HCT116 (cell line): ENCODE data around the gene LTB. TPM values are rescaled to one million over a fixed set of nuclear protein-coding genes. Genes with fewer than 3 reads are reported as not detected.
A peak's percentile ranks its signal among the peaks of the same experiment; 100 is the strongest.

Experiments used
- ATAC-seq: fragments of 200-7000 bp; cut with Tn5 transposase; 2 replicates; pipeline ENCODE4 v1.9.1; 2020; ENCODE audit warnings: mild to moderate bottlenecking, moderate library complexity
- BruUV-seq: library from RNA; stranded (reverse); fragments of 400-500 nt; replicated peaks from 2 replicates; lab custom pipeline; 2021; lab: Mats Ljungman, UMichigan
- CTCF ChIA-PET: fragments of 300-600 bp; sonication (Branson Sonifier 250); formaldehyde crosslinking; loops from one replicate; lab custom pipeline; 2021; ENCODE audit warnings: antibody characterized with exemption; lab: Charles Lee
- POLR2A ChIA-PET: fragments of 300-600, 350-600 bp; sonication (Branson Sonifier 250); formaldehyde crosslinking; loops from one replicate; lab custom pipeline; 2021; ENCODE audit warnings: antibody characterized with exemption; lab: Charles Lee
- RAD21 ChIA-PET, 2 experiments: fragments of 300-600 bp; sonication (Branson Sonifier 250); formaldehyde crosslinking; loops; one replicate each; lab custom pipeline; 2023; ENCODE audit warnings: low total read pairs in 2 of 2; ENCODE audit not compliant: uncharacterized antibody in 2 of 2, unreplicated experiment in 2 of 2, low non-redundant PET in 1 of 2; lab: Charles Lee
- DNase-seq: peaks from one replicate; pipeline ENCODE4 v3.0.0-alpha.2; 2010; ENCODE audit warnings: low read depth, low spot score
- H2AFZ ChIP-seq: fragments of 200-600 bp; shearing (Covaris generic), sonication (generic); 2 replicates; pipeline ENCODE4 v1.6.1; 2017; ENCODE audit warnings: low read depth, mixed run types, mixed read lengths, antibody characterized with exemption, low read length; ENCODE audit not compliant: poor library complexity, severe bottlenecking
- H3K27ac ChIP-seq: 2 replicates; pipeline ENCODE4 v1.5.1; 2012; ENCODE audit warnings: low read depth, low read length
- H3K27me3 ChIP-seq: fragments of 200-600 bp; sonication (generic); 2 replicates; pipeline ENCODE4 v1.6.1; 2016; ENCODE audit warnings: mixed run types, low read length, mixed read lengths; ENCODE audit not compliant: insufficient read depth
- H3K36me3 ChIP-seq, 2 experiments: fragments of 200-500 bp in 1 of 2; fragments of 200-600 bp in 1 of 2; sonication (Bioruptor generic) in 1 of 2; sonication (generic) in 1 of 2; 2 replicates each; pipeline versions ENCODE4 v1.5.1 to v1.6.1; 2014 to 2016; ENCODE audit warnings: low read length in 2 of 2, inconsistent platforms in 1 of 2, mixed read lengths in 1 of 2, mixed run types in 1 of 2; ENCODE audit not compliant: insufficient read depth in 2 of 2, control insufficient read depth in 1 of 2
- H3K4me1 ChIP-seq, 2 experiments: fragments of 200-600 bp in 1 of 2; sonication (generic) in 1 of 2; 2 replicates each; pipeline versions ENCODE4 v1.5.1 to v1.6.1; 2012 to 2017; ENCODE audit warnings: low read length in 2 of 2, inconsistent platforms in 1 of 2, mild to moderate bottlenecking in 1 of 2, mixed read lengths in 1 of 2, mixed run types in 1 of 2, moderate library complexity in 1 of 2; ENCODE audit not compliant: insufficient read depth in 2 of 2, control insufficient read depth in 1 of 2
- H3K4me2 ChIP-seq: fragments of 200-600 bp; sonication (generic); 2 replicates; pipeline ENCODE4 v1.6.1; 2017; ENCODE audit warnings: mixed run types, low read length, mixed read lengths
- H3K4me3 ChIP-seq, 2 experiments: fragments of 200-600 bp in 1 of 2; sonication (generic) in 1 of 2; replicated peaks in 1 of 2; 2 replicates each; pipeline ENCODE4 v1.5.1; 2011 to 2016; ENCODE audit warnings: low read length in 2 of 2, control low read depth in 1 of 2, low read depth in 1 of 2, mild to moderate bottlenecking in 1 of 2, mixed read lengths in 1 of 2, mixed run types in 1 of 2
- H3K79me2 ChIP-seq: fragments of 200-600 bp; sonication (generic); 2 replicates; pipeline ENCODE4 v1.6.1; 2017; ENCODE audit warnings: mild to moderate bottlenecking, mixed run types, low read length, moderate library complexity, mixed read lengths; ENCODE audit not compliant: insufficient read depth
- H3K9ac ChIP-seq: fragments of 200-600 bp; sonication (generic); 2 replicates; pipeline ENCODE4 v1.6.1; 2016; ENCODE audit warnings: low read length, mixed read lengths
- H3K9me2 ChIP-seq: fragments of 200-600 bp; sonication (generic), shearing (Covaris generic); 2 replicates; pipeline ENCODE4 v1.6.1; 2017; ENCODE audit warnings: mixed run types, mild to moderate bottlenecking, moderate library complexity; ENCODE audit not compliant: insufficient read depth
- H3K9me3 ChIP-seq, 2 experiments: fragments of 200-500 bp in 1 of 2; fragments of 200-600 bp in 1 of 2; sonication (Bioruptor generic) in 1 of 2; sonication (generic) in 1 of 2; 2 replicates each; pipeline ENCODE4 v1.6.1; 2014 to 2017; ENCODE audit warnings: low read length in 2 of 2, mixed read lengths in 2 of 2, inconsistent platforms in 1 of 2, low read depth in 1 of 2, mild to moderate bottlenecking in 1 of 2, mixed run types in 1 of 2, moderate library complexity in 1 of 2; ENCODE audit not compliant: control insufficient read depth in 1 of 2, insufficient read depth in 1 of 2
- H4K20me1 ChIP-seq: fragments of 200-600 bp; sonication (generic), shearing (Covaris generic); 2 replicates; pipeline ENCODE4 v1.6.1; 2017; ENCODE audit warnings: mixed run types, mild to moderate bottlenecking, moderate library complexity; ENCODE audit not compliant: insufficient read depth
- CBX3 ChIP-seq: IDR thresholded peaks from 2 replicates; pipeline ENCODE4 v1.6.1; 2012; ENCODE audit warnings: low read depth
- EGR1 ChIP-seq: IDR thresholded peaks from 2 replicates; pipeline ENCODE4 v1.6.1; 2012; ENCODE audit warnings: low read depth
- EZH2 ChIP-seq: fragments of 200-600 bp; sonication (generic); IDR thresholded peaks from 2 replicates; pipeline ENCODE4 v1.6.1; 2017; ENCODE audit warnings: antibody characterized with exemption, mixed run types
- FOSL1 ChIP-seq: IDR thresholded peaks from 2 replicates; pipeline ENCODE4 v1.6.1; 2012; ENCODE audit warnings: low read depth
- JUND ChIP-seq: IDR thresholded peaks from 2 replicates; pipeline ENCODE4 v1.6.1; 2012
- POLR2A ChIP-seq: IDR thresholded peaks from 2 replicates; pipeline ENCODE4 v1.7.0; 2011; ENCODE audit warnings: borderline replicate concordance; ENCODE audit not compliant: insufficient read depth, insufficient read length; ENCODE audit errors: extremely low read depth
- POLR2AphosphoS5 ChIP-seq: IDR thresholded peaks from 2 replicates; pipeline ENCODE4 v1.6.1; 2011; ENCODE audit warnings: mild to moderate bottlenecking, low read depth, low read length, moderate library complexity
- RAD21 ChIP-seq: IDR thresholded peaks from 2 replicates; pipeline ENCODE4 v1.6.1; 2012; ENCODE audit warnings: low read depth, mild to moderate bottlenecking
- SP1 ChIP-seq: IDR thresholded peaks from 2 replicates; pipeline ENCODE4 v1.6.1; 2012; ENCODE audit warnings: low read depth
- SRF ChIP-seq: IDR thresholded peaks from 2 replicates; pipeline ENCODE4 v1.6.1; 2012; ENCODE audit warnings: low read depth
- TCF7L2 ChIP-seq: IDR thresholded peaks from 2 replicates; pipeline ENCODE4 v1.7.0; 2011; ENCODE audit warnings: borderline replicate concordance, inconsistent platforms; ENCODE audit not compliant: insufficient read depth, insufficient read length; ENCODE audit errors: extremely low read depth
- YY1 ChIP-seq: IDR thresholded peaks from 2 replicates; pipeline ENCODE4 v1.6.1; 2011; ENCODE audit warnings: low read length, low read depth, moderate library complexity, mild to moderate bottlenecking; ENCODE audit not compliant: insufficient replicate concordance; ENCODE audit errors: extremely low read depth
- ZFX ChIP-seq: fragments of 450-650 bp; IDR thresholded peaks from 2 replicates; pipeline ENCODE4 v1.6.1; 2017
- ZNF274 ChIP-seq: fragments of 200-500 bp; sonication (Bioruptor generic); IDR thresholded peaks from 2 replicates; pipeline ENCODE4 v1.6.1; 2014; ENCODE audit warnings: mild to moderate bottlenecking, low read depth, low read length, inconsistent platforms
- intact Hi-C: fragments of 100-400 bp; cut with micrococcal nuclease; formaldehyde crosslinking; loops from 2 replicates; pipeline ENCODE4 v1.10.0; 2022
- total RNA-seq: library from RNA; stranded (reverse); gene quantifications from one replicate; pipeline ENCODE4 v1.2.1, GENCODE V29; 2021; ENCODE audit not compliant: unreplicated experiment
- TF ChIP-seq, protein P1 (sequence below): IDR thresholded peaks from 2 replicates; pipeline ENCODE4 v1.6.1; 2012
- TF ChIP-seq, protein P2 (sequence below): IDR thresholded peaks from 2 replicates; pipeline ENCODE4 v1.6.1; 2011; ENCODE audit warnings: mild to moderate bottlenecking, low read length, moderate library complexity; ENCODE audit not compliant: insufficient replicate concordance; ENCODE audit errors: extremely low read depth
- TF ChIP-seq, protein P3 (sequence below), 3 experiments: fragments of 200-600 bp in 1 of 3; sonication (generic) in 1 of 3; IDR thresholded peaks in 2 of 3; conservative IDR thresholded peaks in 1 of 3; 2 replicates each; pipeline ENCODE4 v1.5.1; 2012 to 2017; ENCODE audit warnings: low read depth in 2 of 3, low read length in 2 of 3, antibody characterized with exemption in 1 of 3, borderline replicate concordance in 1 of 3, control low read depth in 1 of 3, mild to moderate bottlenecking in 1 of 3, mixed read lengths in 1 of 3, mixed run types in 1 of 3, moderate library complexity in 1 of 3; ENCODE audit not compliant: insufficient read depth in 1 of 3

Gene LTB
- total RNA-seq, 1 experiment from 2014 or later = 0.64 TPM

DNA sequence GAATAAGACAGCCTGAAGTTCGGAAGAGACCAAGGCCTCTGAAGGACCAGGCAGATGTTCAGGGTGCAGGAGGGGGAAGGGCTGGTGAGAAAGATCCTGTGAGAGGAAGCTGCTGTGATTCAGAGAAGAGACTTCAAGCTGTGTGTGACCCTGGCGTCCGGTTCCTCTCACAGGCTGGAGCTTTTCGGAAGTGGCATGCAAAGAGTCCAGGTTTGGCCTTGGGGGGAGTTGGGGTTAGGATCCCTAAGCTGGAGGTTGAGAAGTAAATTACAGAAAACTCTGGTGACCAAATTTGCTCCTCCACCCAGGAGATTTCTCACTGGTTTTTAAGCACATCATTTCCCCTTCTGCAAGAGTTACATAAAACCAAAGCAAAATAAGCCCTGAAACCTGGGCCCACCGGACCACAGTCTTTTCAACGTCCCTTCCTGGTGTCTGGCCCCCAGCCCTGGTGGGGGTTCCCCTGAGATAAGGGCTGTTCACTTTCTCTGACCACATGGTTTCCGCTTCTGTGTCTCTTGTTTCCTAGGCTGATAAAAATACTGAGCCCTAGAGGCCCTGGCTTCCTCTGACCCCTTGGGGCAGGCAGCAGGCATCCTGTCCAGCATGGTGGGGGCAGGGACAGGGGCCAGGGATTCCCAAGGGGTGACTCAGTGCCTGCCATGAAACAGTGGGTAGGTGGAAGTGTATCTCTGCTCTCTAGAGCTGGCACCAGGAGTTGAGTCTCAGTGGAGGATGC, 22.1 kb downstream of the LTB start:
- no peaks in the 10 kb centered on the region for H4K20me1 ChIP-seq
- H2AFZ ChIP-seq = no peak overlapping the region
- H3K79me2 ChIP-seq = peaks cover 6% of the 10 kb centered on the region; the same call in 1 of the 2 replicates
- no peaks in the 10 kb centered on the region for H3K9me3 ChIP-seq
- ChIA-PET RAD21 (no interaction called here), POLR2A (no interaction called here), CTCF (no interaction called here)
- H3K9ac ChIP-seq = peak overlapping the region; percentile 31
- H3K4me1 ChIP-seq = peaks cover 5 to 24% of the 10 kb centered on the region in 2 experiments; a peak in 3 of 4 replicates
- BruUV-seq = no TSS peak
- H3K36me3 ChIP-seq = peaks cover 16 to 20% of the 10 kb centered on the region in 2 experiments
- no peaks in the 10 kb centered on the region for H3K27me3 ChIP-seq
- H3K4me3 ChIP-seq = peak overlapping the region in 1 of 2 experiments; percentile 24; a peak in 1 of 4 replicates
- DNase-seq (no peak), ATAC-seq (peak; percentile 72)
- no peak overlapping the region for H3K27ac ChIP-seq
- peak overlapping the region; percentile 72 for H3K4me2 ChIP-seq
- H3K9me2 ChIP-seq = no peaks in the 10 kb centered on the region
- peak; percentile 45 for TF ChIP-seq JUND
- no peak for TF ChIP-seq EGR1
- TF ChIP-seq FOSL1 = peak; percentile 39; the same call in 1 of the 2 replicates
- intact Hi-C loops = no loop called here

DNA sequence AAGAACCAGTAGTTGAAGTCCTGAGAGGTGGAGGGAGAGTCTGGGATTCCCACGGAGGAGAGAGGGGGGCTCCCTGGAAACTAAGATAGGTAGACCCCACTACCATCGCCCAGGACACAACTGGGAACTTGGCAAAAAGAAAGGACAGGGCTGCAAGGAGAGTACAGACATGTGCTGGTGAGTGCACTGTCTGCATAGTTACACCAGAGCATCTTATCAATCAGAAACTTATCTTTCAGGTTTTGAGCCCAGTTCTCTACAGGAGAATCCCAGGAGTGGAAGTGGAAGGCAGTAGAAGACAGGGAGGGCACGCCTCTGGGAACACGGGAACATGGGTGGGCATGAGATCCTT, 22.6 kb downstream of the LTB start:
- Histone ChIP-seq H3K36me3 (peaks cover 18 to 20% of the 10 kb centered on the region in 2 experiments), H4K20me1 (no peaks in the 10 kb centered on the region), H3K4me1 (peaks cover 5 to 24% of the 10 kb centered on the region in 2 experiments; a peak in 3 of 4 replicates), H3K9me2 (no peaks in the 10 kb centered on the region), H3K4me3 (no peak overlapping the region), H2AFZ (no peak overlapping the region), H3K79me2 (peaks cover 6% of the 10 kb centered on the region; the same call in 1 of the 2 replicates), H3K27me3 (no peaks in the 10 kb centered on the region), H3K9ac (peak overlapping the region; percentile 31; the same call in 1 of the 2 replicates), H3K9me3 (no peaks in the 10 kb centered on the region), H3K4me2 (peak overlapping the region; percentile 72), H3K27ac (no peak overlapping the region)
- intact Hi-C loops = no loop called here
- DNase-seq = no peak
- ATAC-seq = no peak
- BruUV-seq = no TSS peak
- POLR2A ChIA-PET = no interaction called here
- CTCF ChIA-PET = no interaction called here
- RAD21 ChIA-PET = no interaction called here
- TF ChIP-seq YY1 (no peak), CBX3 (no peak), EZH2 (no peak), SRF (no peak), SP1 (no peak), POLR2A (no peak), POLR2AphosphoS5 (no peak), ZNF274 (no peak), RAD21 (no peak), TCF7L2 (no peak), ZFX (no peak)
- TF ChIP-seq, protein P1, sequence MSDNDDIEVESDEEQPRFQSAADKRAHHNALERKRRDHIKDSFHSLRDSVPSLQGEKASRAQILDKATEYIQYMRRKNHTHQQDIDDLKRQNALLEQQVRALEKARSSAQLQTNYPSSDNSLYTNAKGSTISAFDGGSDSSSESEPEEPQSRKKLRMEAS = no peak
- TF ChIP-seq, protein P2, sequence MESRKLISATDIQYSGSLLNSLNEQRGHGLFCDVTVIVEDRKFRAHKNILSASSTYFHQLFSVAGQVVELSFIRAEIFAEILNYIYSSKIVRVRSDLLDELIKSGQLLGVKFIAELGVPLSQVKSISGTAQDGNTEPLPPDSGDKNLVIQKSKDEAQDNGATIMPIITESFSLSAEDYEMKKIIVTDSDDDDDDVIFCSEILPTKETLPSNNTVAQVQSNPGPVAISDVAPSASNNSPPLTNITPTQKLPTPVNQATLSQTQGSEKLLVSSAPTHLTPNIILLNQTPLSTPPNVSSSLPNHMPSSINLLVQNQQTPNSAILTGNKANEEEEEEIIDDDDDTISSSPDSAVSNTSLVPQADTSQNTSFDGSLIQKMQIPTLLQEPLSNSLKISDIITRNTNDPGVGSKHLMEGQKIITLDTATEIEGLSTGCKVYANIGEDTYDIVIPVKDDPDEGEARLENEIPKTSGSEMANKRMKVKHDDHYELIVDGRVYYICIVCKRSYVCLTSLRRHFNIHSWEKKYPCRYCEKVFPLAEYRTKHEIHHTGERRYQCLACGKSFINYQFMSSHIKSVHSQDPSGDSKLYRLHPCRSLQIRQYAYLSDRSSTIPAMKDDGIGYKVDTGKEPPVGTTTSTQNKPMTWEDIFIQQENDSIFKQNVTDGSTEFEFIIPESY = no peak
- TF ChIP-seq, protein P3, sequence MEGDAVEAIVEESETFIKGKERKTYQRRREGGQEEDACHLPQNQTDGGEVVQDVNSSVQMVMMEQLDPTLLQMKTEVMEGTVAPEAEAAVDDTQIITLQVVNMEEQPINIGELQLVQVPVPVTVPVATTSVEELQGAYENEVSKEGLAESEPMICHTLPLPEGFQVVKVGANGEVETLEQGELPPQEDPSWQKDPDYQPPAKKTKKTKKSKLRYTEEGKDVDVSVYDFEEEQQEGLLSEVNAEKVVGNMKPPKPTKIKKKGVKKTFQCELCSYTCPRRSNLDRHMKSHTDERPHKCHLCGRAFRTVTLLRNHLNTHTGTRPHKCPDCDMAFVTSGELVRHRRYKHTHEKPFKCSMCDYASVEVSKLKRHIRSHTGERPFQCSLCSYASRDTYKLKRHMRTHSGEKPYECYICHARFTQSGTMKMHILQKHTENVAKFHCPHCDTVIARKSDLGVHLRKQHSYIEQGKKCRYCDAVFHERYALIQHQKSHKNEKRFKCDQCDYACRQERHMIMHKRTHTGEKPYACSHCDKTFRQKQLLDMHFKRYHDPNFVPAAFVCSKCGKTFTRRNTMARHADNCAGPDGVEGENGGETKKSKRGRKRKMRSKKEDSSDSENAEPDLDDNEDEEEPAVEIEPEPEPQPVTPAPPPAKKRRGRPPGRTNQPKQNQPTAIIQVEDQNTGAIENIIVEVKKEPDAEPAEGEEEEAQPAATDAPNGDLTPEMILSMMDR (IDR thresholded peaks at IDR 0.05 in 2 of 3, conservative IDR thresholded peaks at IDR 0.05 in 1 of 3; ENCODE audit: borderline replicate concordance in 1 of 3, insufficient read depth in 1 of 3, low read depth in 2 of 3, low read length in 2 of 3) = no peak
